ENCODE data around the gene FREY1. TPM values are rescaled to one million over a fixed set of nuclear protein-coding genes. Genes with fewer than 3 reads are reported as not detected.
A peak's percentile ranks its signal among the peaks of the same experiment; 100 is the strongest.
"Not testable (repeated sequence)": the region's sequence is repeated elsewhere in the genome, so short reads cannot be mapped to it uniquely, and the experiment has no call there.

Gene FREY1
- total RNA-seq, 1 donor from 2014 or later, result 0.78 TPM

DNA sequence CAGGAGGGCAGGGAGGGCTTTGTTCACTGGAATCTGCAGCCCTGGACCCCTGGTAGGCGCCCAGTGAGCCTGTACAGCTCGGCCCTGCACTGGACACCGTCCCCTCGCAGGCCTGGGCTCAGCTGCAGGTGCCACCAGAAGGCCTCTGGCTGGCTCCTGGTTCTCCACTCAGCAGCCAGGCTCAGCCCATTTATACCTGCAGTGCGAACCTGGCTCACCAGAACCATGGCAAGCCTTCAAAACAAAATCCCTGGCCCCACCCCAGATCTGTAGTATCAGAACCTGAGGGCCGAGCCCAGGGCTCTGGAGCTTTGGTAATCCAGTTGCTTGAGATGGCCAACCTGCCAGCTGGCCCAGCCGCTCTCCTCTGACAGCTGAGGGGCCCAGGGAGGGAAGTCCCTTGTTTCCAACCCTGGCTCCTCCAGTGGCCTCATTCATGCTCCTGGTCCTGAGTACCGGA is 870 bp upstream of the FREY1 start:
- Mint-ChIP-seq H3K9me3 (ENCODE audit: unreplicated experiment) (peaks cover 12% of the 10 kb centered on the region), H3K27me3 (ENCODE audit: unreplicated experiment) (peaks cover 19% of the 10 kb centered on the region), H3K27ac (ENCODE audit: unreplicated experiment) (peak overlapping the region; percentile 85), H3K36me3 (ENCODE audit: unreplicated experiment) (peaks cover 5% of the 10 kb centered on the region), H3K4me3 (ENCODE audit: unreplicated experiment) (no peak overlapping the region), H3K4me1 (ENCODE audit: low read depth, unreplicated experiment) (peaks cover 9% of the 10 kb centered on the region)
- DNase-seq, result no peak
- TF ChIP-seq, protein P1, sequence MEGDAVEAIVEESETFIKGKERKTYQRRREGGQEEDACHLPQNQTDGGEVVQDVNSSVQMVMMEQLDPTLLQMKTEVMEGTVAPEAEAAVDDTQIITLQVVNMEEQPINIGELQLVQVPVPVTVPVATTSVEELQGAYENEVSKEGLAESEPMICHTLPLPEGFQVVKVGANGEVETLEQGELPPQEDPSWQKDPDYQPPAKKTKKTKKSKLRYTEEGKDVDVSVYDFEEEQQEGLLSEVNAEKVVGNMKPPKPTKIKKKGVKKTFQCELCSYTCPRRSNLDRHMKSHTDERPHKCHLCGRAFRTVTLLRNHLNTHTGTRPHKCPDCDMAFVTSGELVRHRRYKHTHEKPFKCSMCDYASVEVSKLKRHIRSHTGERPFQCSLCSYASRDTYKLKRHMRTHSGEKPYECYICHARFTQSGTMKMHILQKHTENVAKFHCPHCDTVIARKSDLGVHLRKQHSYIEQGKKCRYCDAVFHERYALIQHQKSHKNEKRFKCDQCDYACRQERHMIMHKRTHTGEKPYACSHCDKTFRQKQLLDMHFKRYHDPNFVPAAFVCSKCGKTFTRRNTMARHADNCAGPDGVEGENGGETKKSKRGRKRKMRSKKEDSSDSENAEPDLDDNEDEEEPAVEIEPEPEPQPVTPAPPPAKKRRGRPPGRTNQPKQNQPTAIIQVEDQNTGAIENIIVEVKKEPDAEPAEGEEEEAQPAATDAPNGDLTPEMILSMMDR (IDR thresholded peaks at IDR 0.05; ENCODE audit: partially characterized antibody, unreplicated experiment), result no peak

DNA sequence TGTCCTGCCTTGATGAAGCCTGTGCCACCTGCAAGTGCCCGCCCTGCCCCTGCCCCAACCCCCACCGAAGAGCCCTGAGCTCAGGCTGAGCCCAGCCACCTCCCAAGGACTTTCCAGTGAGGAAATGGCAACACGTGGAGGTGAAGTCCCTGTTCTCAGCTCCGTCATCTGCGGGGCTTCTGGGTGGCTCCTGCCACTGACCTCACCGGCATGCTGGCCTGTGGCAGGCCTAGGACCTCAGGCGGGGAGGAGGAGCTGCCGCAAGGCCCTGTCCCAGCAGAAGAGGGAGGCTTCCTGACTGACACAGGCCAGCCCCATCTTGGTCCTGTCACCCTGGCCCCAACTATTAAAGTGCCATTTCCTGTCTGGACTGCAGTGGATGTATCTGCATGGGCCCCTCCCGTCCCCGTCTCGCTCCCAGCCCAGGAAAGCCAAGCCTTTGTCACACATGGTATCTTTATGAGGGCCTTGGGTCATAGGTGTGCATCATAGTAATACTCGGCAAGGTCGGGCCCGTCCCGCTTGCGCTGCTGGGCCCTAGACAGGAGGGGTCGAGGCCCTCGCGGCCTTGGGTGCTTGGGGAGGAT is 882 bp downstream of the FREY1 start:
- TF ChIP-seq, protein P1 (IDR thresholded peaks at IDR 0.05; ENCODE audit: partially characterized antibody, unreplicated experiment), result no peak
- H3K27ac Mint-ChIP-seq (ENCODE audit: unreplicated experiment), result peak overlapping the region; percentile 77
- no peak for DNase-seq
- no peak overlapping the region for H3K4me3 Mint-ChIP-seq (ENCODE audit: unreplicated experiment)
- H3K9me3 Mint-ChIP-seq (ENCODE audit: unreplicated experiment), result peaks cover 12% of the 10 kb centered on the region
- H3K27me3 Mint-ChIP-seq (ENCODE audit: unreplicated experiment), result peaks cover 23% of the 10 kb centered on the region
- H3K4me1 Mint-ChIP-seq (ENCODE audit: low read depth, unreplicated experiment), result peaks cover 16% of the 10 kb centered on the region
- peaks cover 5% of the 10 kb centered on the region for H3K36me3 Mint-ChIP-seq (ENCODE audit: unreplicated experiment)

DNA sequence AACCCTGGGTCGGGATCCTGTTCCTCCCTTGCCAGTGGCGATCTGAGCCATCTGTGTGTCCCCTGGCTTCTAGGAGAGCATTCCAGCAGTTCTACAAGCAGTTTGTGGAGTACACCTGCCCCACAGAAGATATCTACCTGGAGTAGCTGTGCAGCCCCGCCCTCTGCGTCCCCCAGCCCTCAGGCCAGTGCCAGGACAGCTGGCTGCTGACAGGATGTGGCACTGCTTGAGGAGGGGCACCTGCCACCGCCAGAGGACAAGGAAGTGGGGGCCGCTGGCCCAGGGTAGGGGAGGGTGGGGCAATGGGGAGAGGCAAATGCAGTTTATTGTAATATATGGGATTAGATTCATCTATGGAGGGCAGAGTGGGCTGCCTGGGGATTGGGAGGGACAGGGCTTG is 1.5 kb downstream of the FREY1 start:
- peaks cover 26% of the 10 kb centered on the region for H3K27me3 Mint-ChIP-seq (ENCODE audit: unreplicated experiment)
- not testable (repeated sequence) for DNase-seq; H3K36me3 Mint-ChIP-seq (ENCODE audit: unreplicated experiment); H3K27ac Mint-ChIP-seq (ENCODE audit: unreplicated experiment); H3K4me3 Mint-ChIP-seq (ENCODE audit: unreplicated experiment)
- peaks cover 19% of the 10 kb centered on the region for H3K4me1 Mint-ChIP-seq (ENCODE audit: low read depth, unreplicated experiment)
- H3K9me3 Mint-ChIP-seq (ENCODE audit: unreplicated experiment), result peaks cover 12% of the 10 kb centered on the region

DNA sequence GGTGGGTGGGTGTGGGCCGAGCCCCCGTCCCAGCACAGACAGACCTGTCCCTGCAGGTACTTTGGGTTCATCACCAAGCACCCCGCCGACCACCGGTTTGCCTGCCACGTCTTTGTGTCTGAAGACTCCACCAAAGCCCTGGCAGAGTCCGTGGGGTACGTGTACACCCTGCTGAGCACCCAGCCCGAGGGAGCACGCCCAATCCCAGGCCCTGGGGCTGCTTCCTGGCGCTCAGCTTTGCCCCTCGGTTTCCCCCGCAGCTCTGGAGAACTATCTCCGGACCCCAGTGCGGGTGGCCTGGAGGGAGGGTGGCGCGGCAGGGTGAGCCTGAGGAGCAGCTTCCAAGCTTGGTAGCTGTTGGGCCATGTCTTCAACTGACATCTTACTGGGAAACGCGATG is 2.0 kb downstream of the FREY1 start:
- peaks cover 5% of the 10 kb centered on the region for H3K36me3 Mint-ChIP-seq (ENCODE audit: unreplicated experiment)
- H3K4me3 Mint-ChIP-seq (ENCODE audit: unreplicated experiment), result no peak overlapping the region
- no peak for DNase-seq
- TF ChIP-seq, protein P1 (IDR thresholded peaks at IDR 0.05; ENCODE audit: partially characterized antibody, unreplicated experiment), result no peak
- H3K27ac Mint-ChIP-seq (ENCODE audit: unreplicated experiment), result no peak overlapping the region
- peaks cover 12% of the 10 kb centered on the region for H3K9me3 Mint-ChIP-seq (ENCODE audit: unreplicated experiment)
- peaks cover 21% of the 10 kb centered on the region for H3K4me1 Mint-ChIP-seq (ENCODE audit: low read depth, unreplicated experiment)
- peaks cover 28% of the 10 kb centered on the region for H3K27me3 Mint-ChIP-seq (ENCODE audit: unreplicated experiment)

DNA sequence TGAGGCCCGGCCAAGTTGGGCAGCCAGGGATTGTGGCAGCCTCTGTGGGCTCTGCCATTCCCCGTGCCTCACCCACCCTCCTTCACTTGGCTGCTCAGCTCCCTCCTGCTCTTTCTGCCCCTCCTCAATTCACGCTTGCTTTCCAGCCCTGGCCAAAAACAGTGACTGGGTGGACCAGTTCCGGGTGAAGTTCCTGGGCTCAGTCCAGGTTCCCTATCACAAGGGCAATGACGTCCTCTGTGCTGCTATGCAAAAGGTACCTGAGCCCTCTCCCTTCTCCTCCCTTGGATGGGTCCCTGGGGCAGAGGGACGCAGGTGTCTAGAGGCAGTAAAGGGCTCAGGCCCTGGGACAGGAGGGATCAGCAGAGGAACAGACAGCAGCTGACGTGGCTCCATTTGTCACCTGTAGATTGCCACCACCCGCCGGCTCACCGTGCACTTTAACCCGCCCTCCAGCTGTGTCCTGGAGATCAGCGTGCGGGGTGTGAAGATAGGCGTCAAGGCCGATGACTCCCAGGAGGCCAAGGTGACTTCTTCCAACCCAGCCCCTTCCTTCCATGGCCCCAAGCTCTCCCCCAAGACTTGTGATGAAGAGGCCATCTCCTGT is 2.7 kb downstream of the FREY1 start:
- peaks cover 29% of the 10 kb centered on the region for H3K27me3 Mint-ChIP-seq (ENCODE audit: unreplicated experiment)
- peaks cover 12% of the 10 kb centered on the region for H3K9me3 Mint-ChIP-seq (ENCODE audit: unreplicated experiment)
- TF ChIP-seq, protein P1 (IDR thresholded peaks at IDR 0.05; ENCODE audit: partially characterized antibody, unreplicated experiment), result no peak
- DNase-seq, result no peak
- H3K27ac Mint-ChIP-seq (ENCODE audit: unreplicated experiment), result peak overlapping the region; percentile 55
- no peak overlapping the region for H3K4me3 Mint-ChIP-seq (ENCODE audit: unreplicated experiment)
- peaks cover 21% of the 10 kb centered on the region for H3K4me1 Mint-ChIP-seq (ENCODE audit: low read depth, unreplicated experiment)
- peaks cover 5% of the 10 kb centered on the region for H3K36me3 Mint-ChIP-seq (ENCODE audit: unreplicated experiment)
